ENCODE data around the gene MC5R. TPM values are rescaled to one million over a fixed set of nuclear protein-coding genes. Genes with fewer than 3 reads are reported as not detected.

MC5R gene
- total and polyA plus RNA-seq, 2 experiments from 2014 or later: 0.11 TPM; not detected in 1

DNA sequence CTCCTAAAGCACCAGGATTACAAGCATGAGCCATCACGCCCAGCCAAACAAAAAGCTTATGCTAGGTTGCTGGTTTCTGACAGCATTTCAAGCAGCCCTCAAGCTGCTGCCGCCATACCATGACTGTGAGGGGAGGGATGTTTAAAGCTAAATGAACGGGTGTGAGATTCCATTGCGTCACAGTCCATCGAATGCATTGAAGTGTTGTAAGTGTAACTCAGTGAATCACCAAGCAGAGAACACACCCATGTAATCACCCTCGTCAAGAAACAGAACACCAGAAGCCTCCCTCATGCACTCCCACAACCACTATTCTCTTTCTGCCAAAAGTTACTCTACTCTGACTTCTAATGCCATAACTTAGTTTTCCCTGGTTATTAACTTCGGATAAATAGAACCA is 32.8 kb upstream of the MC5R start:
- no peaks in the 10 kb centered on the region for H3K4me1 ChIP-seq (ENCODE audit: insufficient read depth)
- no peaks in the 10 kb centered on the region for H3K9me2 ChIP-seq (ENCODE audit: insufficient read depth)
- H3K79me2 ChIP-seq (replicated peaks; ENCODE audit: insufficient read depth): no peaks in the 10 kb centered on the region
- no peaks in the 10 kb centered on the region for H4K20me1 ChIP-seq (replicated peaks; ENCODE audit: insufficient read depth)
- no peaks in the 10 kb centered on the region for H3K27me3 ChIP-seq (ENCODE audit: insufficient read depth)
- H3K4me3 ChIP-seq: no peak overlapping the region
- no peak overlapping the region for H3K27ac ChIP-seq (ENCODE audit: low read depth)
- H3K36me3 Mint-ChIP-seq (ENCODE audit: low read depth): no peaks in the 10 kb centered on the region
- no peaks in the 10 kb centered on the region for H3K36me3 ChIP-seq (ENCODE audit: insufficient read depth)
- H3F3A ChIP-seq (replicated peaks; ENCODE audit: low read depth): no peaks in the 10 kb centered on the region
- DNase-seq (ENCODE audit: low spot score): no peak
- TF ChIP-seq ZNF331 (CRISPR knock-in tag; IDR thresholded peaks at IDR 0.05; ENCODE audit: low read depth) (no peak), EZH2phosphoT487 (IDR thresholded peaks at IDR 0.05; ENCODE audit: unreplicated experiment) (no peak), REST (IDR thresholded peaks at IDR 0.05; ENCODE audit: unreplicated experiment) (no peak)
- TF ChIP-seq, protein P1, sequence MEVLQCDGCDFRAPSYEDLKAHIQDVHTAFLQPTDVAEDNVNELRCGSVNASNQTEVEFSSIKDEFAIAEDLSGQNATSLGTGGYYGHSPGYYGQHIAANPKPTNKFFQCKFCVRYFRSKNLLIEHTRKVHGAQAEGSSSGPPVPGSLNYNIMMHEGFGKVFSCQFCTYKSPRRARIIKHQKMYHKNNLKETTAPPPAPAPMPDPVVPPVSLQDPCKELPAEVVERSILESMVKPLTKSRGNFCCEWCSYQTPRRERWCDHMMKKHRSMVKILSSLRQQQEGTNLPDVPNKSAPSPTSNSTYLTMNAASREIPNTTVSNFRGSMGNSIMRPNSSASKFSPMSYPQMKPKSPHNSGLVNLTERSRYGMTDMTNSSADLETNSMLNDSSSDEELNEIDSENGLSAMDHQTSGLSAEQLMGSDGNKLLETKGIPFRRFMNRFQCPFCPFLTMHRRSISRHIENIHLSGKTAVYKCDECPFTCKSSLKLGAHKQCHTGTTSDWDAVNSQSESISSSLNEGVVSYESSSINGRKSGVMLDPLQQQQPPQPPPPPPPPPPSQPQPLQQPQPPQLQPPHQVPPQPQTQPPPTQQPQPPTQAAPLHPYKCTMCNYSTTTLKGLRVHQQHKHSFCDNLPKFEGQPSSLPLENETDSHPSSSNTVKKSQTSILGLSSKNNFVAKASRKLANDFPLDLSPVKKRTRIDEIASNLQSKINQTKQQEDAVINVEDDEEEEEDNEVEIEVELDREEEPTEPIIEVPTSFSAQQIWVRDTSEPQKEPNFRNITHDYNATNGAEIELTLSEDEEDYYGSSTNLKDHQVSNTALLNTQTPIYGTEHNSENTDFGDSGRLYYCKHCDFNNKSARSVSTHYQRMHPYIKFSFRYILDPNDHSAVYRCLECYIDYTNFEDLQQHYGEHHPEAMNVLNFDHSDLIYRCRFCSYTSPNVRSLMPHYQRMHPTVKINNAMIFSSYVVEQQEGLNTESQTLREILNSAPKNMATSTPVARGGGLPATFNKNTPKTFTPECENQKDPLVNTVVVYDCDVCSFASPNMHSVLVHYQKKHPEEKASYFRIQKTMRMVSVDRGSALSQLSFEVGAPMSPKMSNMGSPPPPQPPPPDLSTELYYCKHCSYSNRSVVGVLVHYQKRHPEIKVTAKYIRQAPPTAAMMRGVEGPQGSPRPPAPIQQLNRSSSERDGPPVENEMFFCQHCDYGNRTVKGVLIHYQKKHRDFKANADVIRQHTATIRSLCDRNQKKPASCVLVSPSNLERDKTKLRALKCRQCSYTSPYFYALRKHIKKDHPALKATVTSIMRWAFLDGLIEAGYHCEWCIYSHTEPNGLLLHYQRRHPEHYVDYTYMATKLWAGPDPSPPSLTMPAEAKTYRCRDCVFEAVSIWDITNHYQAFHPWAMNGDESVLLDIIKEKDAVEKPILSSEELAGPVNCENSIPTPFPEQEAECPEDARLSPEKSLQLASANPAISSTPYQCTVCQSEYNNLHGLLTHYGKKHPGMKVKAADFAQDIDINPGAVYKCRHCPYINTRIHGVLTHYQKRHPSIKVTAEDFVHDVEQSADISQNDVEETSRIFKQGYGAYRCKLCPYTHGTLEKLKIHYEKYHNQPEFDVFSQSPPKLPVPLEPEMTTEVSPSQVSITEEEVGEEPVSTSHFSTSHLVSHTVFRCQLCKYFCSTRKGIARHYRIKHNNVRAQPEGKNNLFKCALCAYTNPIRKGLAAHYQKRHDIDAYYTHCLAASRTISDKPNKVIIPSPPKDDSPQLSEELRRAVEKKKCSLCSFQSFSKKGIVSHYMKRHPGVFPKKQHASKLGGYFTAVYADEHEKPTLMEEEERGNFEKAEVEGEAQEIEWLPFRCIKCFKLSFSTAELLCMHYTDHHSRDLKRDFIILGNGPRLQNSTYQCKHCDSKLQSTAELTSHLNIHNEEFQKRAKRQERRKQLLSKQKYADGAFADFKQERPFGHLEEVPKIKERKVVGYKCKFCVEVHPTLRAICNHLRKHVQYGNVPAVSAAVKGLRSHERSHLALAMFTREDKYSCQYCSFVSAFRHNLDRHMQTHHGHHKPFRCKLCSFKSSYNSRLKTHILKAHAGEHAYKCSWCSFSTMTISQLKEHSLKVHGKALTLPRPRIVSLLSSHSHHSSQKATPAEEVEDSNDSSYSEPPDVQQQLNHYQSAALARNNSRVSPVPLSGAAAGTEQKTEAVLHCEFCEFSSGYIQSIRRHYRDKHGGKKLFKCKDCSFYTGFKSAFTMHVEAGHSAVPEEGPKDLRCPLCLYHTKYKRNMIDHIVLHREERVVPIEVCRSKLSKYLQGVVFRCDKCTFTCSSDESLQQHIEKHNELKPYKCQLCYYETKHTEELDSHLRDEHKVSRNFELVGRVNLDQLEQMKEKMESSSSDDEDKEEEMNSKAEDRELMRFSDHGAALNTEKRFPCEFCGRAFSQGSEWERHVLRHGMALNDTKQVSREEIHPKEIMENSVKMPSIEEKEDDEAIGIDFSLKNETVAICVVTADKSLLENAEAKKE (CRISPR knock-in tag; IDR thresholded peaks at IDR 0.05): no peak
- ATAC-seq: no peak
- H3K4me2 ChIP-seq: no peak overlapping the region
- H3K27ac Mint-ChIP-seq: no peak overlapping the region
- H2AFZ ChIP-seq: no peak overlapping the region
- H3K27me3 Mint-ChIP-seq (ENCODE audit: insufficient read depth, low read depth, poor library complexity): no peaks in the 10 kb centered on the region
- no peaks in the 10 kb centered on the region; the same call in 2 of the 3 replicates for H3K9me3 Mint-ChIP-seq
- H3K4me3 Mint-ChIP-seq: no peak overlapping the region
- peaks cover 6% of the 10 kb centered on the region; the same call in 1 of the 3 replicates for H3K4me1 Mint-ChIP-seq
